D721Med (cell line): Measurements from ENCODE around the gene ANO6.
A peak's percentile ranks its signal among the peaks of the same experiment; 100 is the strongest.

Experiments
- DNase-seq: peaks from one replicate; pipeline ENCODE4 v3.0.0; 2011; ENCODE audit warnings: low spot score; ENCODE audit not compliant: insufficient read length
- FAIRE-seq: peaks from 2 replicates; lab custom pipeline; 2011; peaks lifted over from hg19 to GRCh38; lab: Jason Lieb, UNC
- CTCF ChIP-seq: IDR thresholded peaks from 2 replicates; pipeline ENCODE4 v1.5.1; 2012; ENCODE audit warnings: mild to moderate bottlenecking, control low read depth; ENCODE audit not compliant: insufficient read depth; ENCODE audit errors: missing control alignments

Gene ANO6

DNA sequence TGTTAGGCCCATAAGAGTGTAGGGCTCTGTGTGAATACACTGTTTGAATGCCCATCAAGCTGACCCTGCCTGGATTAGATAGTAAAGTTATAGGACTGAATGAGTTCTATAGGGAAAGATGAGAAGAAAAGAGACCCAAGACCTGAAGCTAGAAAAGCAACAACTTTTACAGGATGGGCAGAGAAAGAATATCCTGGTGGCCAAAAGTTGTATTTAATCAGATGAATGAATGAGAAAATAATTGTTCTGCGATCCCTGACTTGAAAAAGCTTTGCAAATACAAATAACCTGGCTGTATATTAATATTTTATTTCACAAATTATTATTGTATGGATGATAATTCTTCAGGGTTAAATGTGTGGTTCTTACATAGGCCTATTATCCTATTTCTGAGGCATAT is 2.8 kb upstream of the ANO6 start:
- DNase-seq (no peak), FAIRE-seq (no peak)
- no peak for TF ChIP-seq CTCF

- DNase-seq (no peak), FAIRE-seq (no peak)
- TF ChIP-seq CTCF = no peak
These were observed 1.8 kb upstream of the ANO6 start for GRCh38 chr12:45214071-45214470.

DNA sequence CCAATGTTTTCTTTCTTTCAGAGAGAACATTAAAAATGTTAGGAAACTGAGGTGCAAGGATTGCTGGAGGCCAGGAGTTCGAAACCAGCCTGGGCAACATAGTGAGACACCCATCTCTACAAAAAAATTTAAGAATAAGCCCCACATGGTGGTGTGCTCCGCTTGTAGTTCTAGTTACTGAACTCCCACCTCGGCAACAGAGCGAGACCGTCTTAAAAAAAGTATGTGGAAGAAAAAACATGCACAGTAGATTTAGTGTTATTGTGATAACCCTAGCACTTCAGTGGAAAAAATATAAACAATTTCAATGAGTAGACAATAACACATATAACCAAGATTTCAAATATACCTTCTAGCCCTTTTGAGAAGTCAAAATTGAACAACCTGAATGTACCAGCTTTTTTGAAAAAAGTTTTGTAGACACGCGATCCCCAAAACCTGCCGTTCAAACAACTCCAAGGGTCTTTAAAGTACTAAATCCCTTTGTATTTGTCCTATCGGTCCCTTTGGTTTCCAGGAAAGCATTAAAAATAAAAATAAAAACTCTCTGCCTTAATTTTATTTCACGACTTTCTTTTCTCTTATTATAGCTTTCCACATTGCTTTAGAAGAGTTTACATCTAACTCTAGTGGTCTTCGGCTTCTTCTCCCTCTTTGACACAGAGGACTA is 1.0 kb upstream of the ANO6 start:
- FAIRE-seq (no peak), DNase-seq (no peak)
- no peak for TF ChIP-seq CTCF

GRCh38 chr12:45216230-45216982 is 511 bp downstream of the ANO6 start:
- peak; percentile 7 for TF ChIP-seq CTCF
- FAIRE-seq (no peak), DNase-seq (no peak)

DNA sequence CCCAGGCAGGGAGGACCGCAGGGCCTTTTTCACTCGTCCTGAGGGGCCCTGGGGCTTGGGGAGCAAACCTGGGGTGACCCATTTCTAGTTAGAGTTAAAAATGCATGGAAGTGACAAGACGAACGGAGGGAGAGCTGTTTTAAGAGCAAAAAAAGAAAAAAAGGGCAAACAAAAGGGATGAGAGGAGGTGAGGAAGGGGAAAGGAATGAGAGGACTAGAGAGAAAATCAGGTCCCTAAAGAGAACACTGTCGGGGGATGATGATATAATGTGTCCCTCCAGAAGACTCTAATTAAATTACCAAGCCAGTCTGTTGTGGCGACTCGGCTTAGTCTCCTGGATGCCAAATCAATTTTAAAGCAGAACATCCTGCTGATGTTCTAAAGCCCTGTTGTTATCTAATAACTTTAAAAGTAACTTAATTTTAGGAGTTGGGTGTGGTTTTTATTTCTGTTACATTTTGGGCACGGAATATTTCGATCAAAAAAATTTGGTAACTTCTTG is 1.1 kb downstream of the ANO6 start:
- DNase-seq (no peak), FAIRE-seq (no peak)
- TF ChIP-seq CTCF = no peak

DNA sequence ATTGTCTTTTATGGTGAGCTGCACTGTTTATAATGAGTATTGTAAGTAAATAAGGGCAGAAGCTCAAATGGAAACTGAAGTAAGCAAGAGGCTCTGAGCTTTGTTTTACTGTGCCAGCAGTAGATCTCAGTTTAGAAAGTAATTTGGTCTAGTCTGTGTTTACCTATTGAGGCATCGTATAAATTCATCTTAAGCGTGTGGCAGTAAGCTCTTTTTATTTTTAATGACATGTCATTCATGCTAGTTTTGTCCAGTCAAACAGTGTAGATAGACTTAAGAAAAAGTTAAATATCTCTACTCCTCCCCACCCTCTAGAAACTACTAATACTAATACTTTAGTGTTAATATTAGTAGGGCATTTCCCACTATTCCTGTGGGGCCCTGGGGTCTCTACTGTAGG is 2.0 kb downstream of the ANO6 start:
- no peak for TF ChIP-seq CTCF
- no peak for DNase-seq

DNA sequence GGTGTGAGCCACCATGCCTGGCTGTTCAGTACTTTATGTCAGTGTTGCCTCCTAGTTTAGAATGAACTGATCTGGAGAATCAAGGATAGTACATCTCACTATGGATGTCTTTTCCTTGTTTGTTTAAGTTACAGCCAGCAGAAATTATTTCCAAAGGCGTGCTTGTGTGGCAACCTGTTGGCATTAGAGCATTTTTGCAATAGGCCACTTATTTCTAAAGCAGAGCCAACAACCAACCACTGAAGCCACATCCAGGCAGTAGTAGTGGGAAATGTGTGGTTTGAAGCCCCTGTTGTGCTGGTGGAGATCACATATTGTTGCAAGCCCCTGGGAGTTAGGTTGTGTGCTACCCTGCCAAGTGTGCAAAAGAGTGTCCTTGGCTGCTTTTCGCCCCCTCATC is 3.7 kb downstream of the ANO6 start:
- DNase-seq = no peak
- TF ChIP-seq CTCF = no peak
- no peak for FAIRE-seq

More for the DNA sequence above, 2.0 kb downstream of the ANO6 start:
- FAIRE-seq = no peak
